Keratinocyte (primary cell): Measurements from ENCODE around the gene FAM83C. TPM values are rescaled to one million over a fixed set of nuclear protein-coding genes. Genes with fewer than 3 reads are reported as not detected.

Experiments used
- DNase-seq: peaks from one replicate; pipeline ENCODE4 v3.0.0-alpha.2; 2011; ENCODE audit warnings: low read depth, missing footprints, low spot score
- FAIRE-seq: peaks from 2 replicates; lab custom pipeline; 2011; peaks lifted over from hg19 to GRCh38; lab: Jason Lieb, UNC
- H2AFZ ChIP-seq: 2 replicates; pipeline ENCODE4 v1.6.0; 2012; ENCODE audit warnings: low read length, control low read depth, inconsistent platforms; ENCODE audit not compliant: control insufficient read depth
- H3K27ac ChIP-seq: 2 replicates; pipeline ENCODE4 v1.5.1; 2011; ENCODE audit warnings: low read length; ENCODE audit not compliant: control insufficient read depth, insufficient read depth
- H3K27me3 ChIP-seq: 3 replicates; pipeline ENCODE4 v1.6.0; 2011; ENCODE audit warnings: low read length; ENCODE audit not compliant: control insufficient read depth, insufficient read depth; ENCODE audit errors: extremely low read depth
- H3K36me3 ChIP-seq, 2 experiments: 2 replicates in 1 of 2; 3 replicates in 1 of 2; pipeline ENCODE4 v1.5.1; 2011; ENCODE audit warnings: low read length in 2 of 2, mild to moderate bottlenecking in 1 of 2; ENCODE audit not compliant: control insufficient read depth in 2 of 2, insufficient read depth in 2 of 2; ENCODE audit errors: extremely low read depth in 1 of 2
- H3K4me1 ChIP-seq: 3 replicates; pipeline ENCODE4 v1.5.1; 2011; ENCODE audit warnings: low read length; ENCODE audit not compliant: control insufficient read depth, insufficient read depth; ENCODE audit errors: extremely low read depth
- H3K4me2 ChIP-seq: 3 replicates; pipeline ENCODE4 v1.6.0; 2011; ENCODE audit warnings: low read depth, low read length; ENCODE audit not compliant: control insufficient read depth, insufficient read depth; ENCODE audit errors: extremely low read depth
- H3K4me3 ChIP-seq, 3 experiments: fragments of 200-600 bp in 1 of 3; sonication (generic) in 1 of 3; 2 replicates in 2 of 3; 3 replicates in 1 of 3; pipeline ENCODE4 v1.5.1; 2011 to 2016; ENCODE audit warnings: low read length in 3 of 3, mild to moderate bottlenecking in 3 of 3, control low read depth in 2 of 3, inconsistent platforms in 1 of 3, low read depth in 1 of 3, mixed read lengths in 1 of 3, mixed run types in 1 of 3, moderate library complexity in 1 of 3; ENCODE audit not compliant: control insufficient read depth in 2 of 3, insufficient read depth in 2 of 3; ENCODE audit errors: extremely low read depth in 1 of 3
- H3K79me2 ChIP-seq: 2 replicates; pipeline ENCODE4 v1.6.0; 2012; ENCODE audit warnings: low read length; ENCODE audit not compliant: control insufficient read depth, insufficient read depth
- H3K9ac ChIP-seq: 3 replicates; pipeline ENCODE4 v1.6.0; 2011; ENCODE audit warnings: low read length; ENCODE audit not compliant: control insufficient read depth, insufficient read depth; ENCODE audit errors: extremely low read depth
- H3K9me1 ChIP-seq: 3 replicates; pipeline ENCODE4 v1.6.0; 2011; ENCODE audit warnings: low read length; ENCODE audit not compliant: control insufficient read depth, insufficient read depth; ENCODE audit errors: extremely low read depth
- H3K9me3 ChIP-seq: 2 replicates; pipeline ENCODE4 v1.5.1; 2012; ENCODE audit warnings: low read depth, low read length; ENCODE audit not compliant: control insufficient read depth
- H4K20me1 ChIP-seq: 3 replicates; pipeline ENCODE4 v1.6.0; 2011; ENCODE audit warnings: low read length; ENCODE audit not compliant: control insufficient read depth, insufficient read depth; ENCODE audit errors: extremely low read depth
- EZH2 ChIP-seq: IDR thresholded peaks from one replicate; pipeline ENCODE4 v1.6.1; 2012; ENCODE audit warnings: inconsistent platforms, mild to moderate bottlenecking, low read length, moderate library complexity
- dilution Hi-C: fragments of 300-500 bp; cut with MboI; formaldehyde crosslinking; loops from one replicate; pipeline ENCODE4 v1.7.0; 2020; ENCODE audit warnings: low sequenced_read_pairs; ENCODE audit not compliant: extremely low pct_ligation_motif_present
- polyA plus RNA-seq, 5 experiments: library from polyadenylated mRNA; depleted of rRNA in 3 of 5; stranded (reverse) in 3 of 5; stranded (forward) in 1 of 5; unstranded in 1 of 5; fragments of >200 nt; gene quantifications; 1 replicate in 1 of 5; 2 replicates in 3 of 5; 3 replicates in 1 of 5; pipeline versions ENCODE4 v1.2.1 to v1.2.3, GENCODE V29; 2011 to 2012; ENCODE audit warnings: missing spikeins in 2 of 5, low read depth in 1 of 5, low replicate concordance in 1 of 5
- TF ChIP-seq, protein P1 (sequence below), 3 experiments: IDR thresholded peaks in 1 of 3; conservative IDR thresholded peaks in 1 of 3; optimal IDR thresholded peaks in 1 of 3; 2 replicates in 2 of 3; 3 replicates in 1 of 3; pipeline versions ENCODE3 to v1.5.1; 2011; ENCODE audit warnings: low read length in 3 of 3, mild to moderate bottlenecking in 3 of 3, moderate library complexity in 2 of 3, control low read depth in 1 of 3, inconsistent platforms in 1 of 3; ENCODE audit not compliant: insufficient read depth in 2 of 3; ENCODE audit errors: extremely low read depth in 1 of 3

FAM83C gene
- polyA plus RNA-seq, 1 donor (not counting 4 experiments of a cell fraction or from before 2014, with no cell fraction given): 12.4 TPM

GRCh38 chr20:35318502-35319157 lies 26.4 kb upstream of the FAM83C start:
- FAIRE-seq (peak; percentile 99), DNase-seq (peak; percentile 94)
- Histone ChIP-seq H2AFZ (no peak overlapping the region), H3K4me1 (peaks cover 48% of the 10 kb centered on the region), H3K36me3 (peaks cover 0 to 11% of the 10 kb centered on the region in 2 experiments), H3K4me3 (no peak overlapping the region), H3K79me2 (no peaks in the 10 kb centered on the region), H3K4me2 (peak overlapping the region; percentile 66), H3K9me3 (no peaks in the 10 kb centered on the region), H4K20me1 (no peaks in the 10 kb centered on the region), H3K9me1 (no peaks in the 10 kb centered on the region), H3K27ac (peak overlapping the region; percentile 77), H3K27me3 (no peaks in the 10 kb centered on the region), H3K9ac (peak overlapping the region; percentile 45)
- dilution Hi-C loops: no loop called here
- TF ChIP-seq EZH2: no peak
- TF ChIP-seq, protein P1, sequence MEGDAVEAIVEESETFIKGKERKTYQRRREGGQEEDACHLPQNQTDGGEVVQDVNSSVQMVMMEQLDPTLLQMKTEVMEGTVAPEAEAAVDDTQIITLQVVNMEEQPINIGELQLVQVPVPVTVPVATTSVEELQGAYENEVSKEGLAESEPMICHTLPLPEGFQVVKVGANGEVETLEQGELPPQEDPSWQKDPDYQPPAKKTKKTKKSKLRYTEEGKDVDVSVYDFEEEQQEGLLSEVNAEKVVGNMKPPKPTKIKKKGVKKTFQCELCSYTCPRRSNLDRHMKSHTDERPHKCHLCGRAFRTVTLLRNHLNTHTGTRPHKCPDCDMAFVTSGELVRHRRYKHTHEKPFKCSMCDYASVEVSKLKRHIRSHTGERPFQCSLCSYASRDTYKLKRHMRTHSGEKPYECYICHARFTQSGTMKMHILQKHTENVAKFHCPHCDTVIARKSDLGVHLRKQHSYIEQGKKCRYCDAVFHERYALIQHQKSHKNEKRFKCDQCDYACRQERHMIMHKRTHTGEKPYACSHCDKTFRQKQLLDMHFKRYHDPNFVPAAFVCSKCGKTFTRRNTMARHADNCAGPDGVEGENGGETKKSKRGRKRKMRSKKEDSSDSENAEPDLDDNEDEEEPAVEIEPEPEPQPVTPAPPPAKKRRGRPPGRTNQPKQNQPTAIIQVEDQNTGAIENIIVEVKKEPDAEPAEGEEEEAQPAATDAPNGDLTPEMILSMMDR (optimal IDR thresholded peaks at IDR 0.05 in 1 of 3, IDR thresholded peaks at IDR 0.05 in 1 of 3, conservative IDR thresholded peaks at IDR 0.05 in 1 of 3; ENCODE audit: extremely low read depth in 1 of 3, insufficient read depth in 2 of 3, low read length in 3 of 3): no peak

DNA sequence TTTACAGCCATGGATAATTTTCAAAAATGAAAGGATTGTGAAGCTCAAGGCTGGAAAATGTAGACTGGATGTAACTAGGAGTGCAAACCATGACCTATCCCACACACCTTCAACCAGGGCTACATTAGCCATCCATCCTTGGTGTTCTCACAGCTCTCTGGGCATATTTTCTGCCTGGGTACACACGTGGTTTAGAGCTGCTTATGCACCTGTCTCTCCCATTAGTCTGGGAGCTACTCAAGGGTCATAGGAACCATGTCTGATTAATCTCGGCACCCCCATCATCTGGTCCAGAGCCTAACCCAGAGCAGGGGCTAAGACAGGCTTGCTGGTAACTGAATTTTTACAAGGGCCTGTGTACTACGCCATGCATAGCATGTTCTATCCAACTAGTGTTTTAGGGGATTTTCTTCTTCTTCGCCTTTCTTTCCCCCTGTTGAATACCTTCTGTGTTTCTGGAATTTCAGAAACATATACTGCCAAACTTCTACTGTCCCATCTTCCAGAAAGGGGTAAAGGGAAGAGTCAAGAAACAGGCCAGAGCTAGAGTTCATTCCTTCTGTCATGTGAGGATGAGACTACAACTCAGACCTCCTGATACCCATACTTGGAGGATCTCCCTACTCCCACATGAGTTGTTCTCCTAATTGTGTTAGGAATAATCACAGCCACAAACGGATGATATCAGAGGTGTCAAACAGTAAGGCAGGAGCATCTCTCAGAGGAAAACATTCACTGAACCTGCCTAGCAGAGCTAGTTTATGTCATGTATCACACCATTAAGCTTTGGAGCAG lies 25.4 kb upstream of the FAM83C start:
- Histone ChIP-seq H3K4me2 (peak overlapping the region; percentile 66), H3K27ac (peak overlapping the region; percentile 77), H3K27me3 (no peaks in the 10 kb centered on the region), H3K36me3 (peaks cover 0 to 11% of the 10 kb centered on the region in 2 experiments), H4K20me1 (no peaks in the 10 kb centered on the region), H3K9me3 (no peaks in the 10 kb centered on the region), H3K79me2 (no peaks in the 10 kb centered on the region), H3K9ac (peak overlapping the region; percentile 25), H3K4me3 (no peak overlapping the region), H3K4me1 (peaks cover 56% of the 10 kb centered on the region), H2AFZ (no peak overlapping the region), H3K9me1 (no peaks in the 10 kb centered on the region)
- FAIRE-seq (no peak), DNase-seq (no peak)
- dilution Hi-C loops: no loop called here
- no peak for TF ChIP-seq EZH2
- TF ChIP-seq, protein P1 (optimal IDR thresholded peaks at IDR 0.05 in 1 of 3, IDR thresholded peaks at IDR 0.05 in 1 of 3, conservative IDR thresholded peaks at IDR 0.05 in 1 of 3; ENCODE audit: extremely low read depth in 1 of 3, insufficient read depth in 2 of 3, low read length in 3 of 3): no peak
